Stimulated activated CD8-positive, alpha-beta memory T cell treated with anti-CD3 and anti-CD28 coated beads, Interleukin-7, amount 100 ng/mL, for 1 hour (primary cell): ENCODE results near the gene DPH5.
"Not testable (repeated sequence)": the region's sequence is repeated elsewhere in the genome, so short reads cannot be mapped to it uniquely, and the experiment has no call there.

Source experiments
- DNase-seq, 2 donors: peaks; one replicate each; pipeline ENCODE4 v3.0.0-alpha.2; 2020; ENCODE audit warnings: low read depth in 2 of 2

DPH5 gene

GRCh38 chr1:101025657-101026429 lies at the start of gene DPH5:
DPH5 (minus strand) TSS chr1:101025784; CDS start chr1:101025443, 341 bp downstream.
- peak; percentile 72 to 75 for DNase-seq

GRCh38 chr1:101073836-101074235 lies 48.3 kb upstream of the DPH5 start:
- DNase-seq = no peak

GRCh38 chr1:101071470-101071891 lies 45.9 kb upstream of the DPH5 start:
- DNase-seq = no peak

GRCh38 chr1:101069158-101069557 lies 43.6 kb upstream of the DPH5 start:
- no peak for DNase-seq

- not testable (repeated sequence) for DNase-seq
Observed at GRCh38 chr1:101066937-101067335, 41.4 kb upstream of the DPH5 start.

- DNase-seq = no peak
Observed at GRCh38 chr1:101066260-101066936, 40.8 kb upstream of the DPH5 start.

GRCh38 chr1:101065575-101065974 lies 40.0 kb upstream of the DPH5 start:
- DNase-seq = no peak

- DNase-seq = no peak
Observed at GRCh38 chr1:101064697-101065096, 39.1 kb upstream of the DPH5 start.

GRCh38 chr1:101060992-101061391 lies 35.4 kb upstream of the DPH5 start:
- no peak for DNase-seq

- no peak for DNase-seq
Observed at GRCh38 chr1:101059945-101060542, 34.5 kb upstream of the DPH5 start.

GRCh38 chr1:101055623-101056022 lies 30.0 kb upstream of the DPH5 start:
- no peak for DNase-seq

GRCh38 chr1:101051688-101052638 lies 26.4 kb upstream of the DPH5 start:
- no peak for DNase-seq

- no peak for DNase-seq
Observed at GRCh38 chr1:101050869-101051268, 25.3 kb upstream of the DPH5 start.

GRCh38 chr1:101044749-101045148 lies 19.2 kb upstream of the DPH5 start:
- DNase-seq = no peak

- DNase-seq = no peak
Observed at GRCh38 chr1:101044259-101044658, 18.7 kb upstream of the DPH5 start.

- DNase-seq = no peak
Observed at GRCh38 chr1:101043776-101044175, 18.2 kb upstream of the DPH5 start.

GRCh38 chr1:101041300-101041699 lies 15.7 kb upstream of the DPH5 start:
- DNase-seq = no peak

GRCh38 chr1:101040666-101041065 lies 15.1 kb upstream of the DPH5 start:
- DNase-seq = no peak

GRCh38 chr1:101039245-101039644 lies 13.7 kb upstream of the DPH5 start:
- no peak for DNase-seq

GRCh38 chr1:101037316-101037715 lies 11.7 kb upstream of the DPH5 start:
- no peak for DNase-seq

GRCh38 chr1:101033017-101033416 lies 7.4 kb upstream of the DPH5 start:
- DNase-seq = no peak

- not testable (repeated sequence) for DNase-seq
Observed at GRCh38 chr1:101032129-101032528, 6.5 kb upstream of the DPH5 start.
